GM13977 (cell line): ENCODE measurements around the gene MINDY4.

Source experiments
- DNase-seq: peaks from one replicate; pipeline ENCODE4 v3.0.0; 2012; ENCODE audit warnings: low spot score
- CTCF ChIP-seq: IDR thresholded peaks from 2 replicates; pipeline ENCODE4 v1.5.1; 2012; ENCODE audit warnings: mild to moderate bottlenecking, control low read depth; ENCODE audit not compliant: insufficient read depth; ENCODE audit errors: extremely low read depth, missing control alignments
- in situ Hi-C: fragments of 300-500 bp; cut with MboI; formaldehyde crosslinking; loops from one replicate; pipeline ENCODE4 v1.12.0; 2022; ENCODE audit warnings: low sequenced_read_pairs, low pct_unique_long_range_greater_than_20kb, mixed read lengths, inconsistent platforms; ENCODE audit not compliant: unreplicated experiment

The MINDY4 gene

GRCh38 chr7:30909431-30909830 lies 138.2 kb downstream of the MINDY4 start:
- in situ Hi-C loops, result no loop called here
- no peak for TF ChIP-seq CTCF
- no peak for DNase-seq

GRCh38 chr7:30910411-30911073 lies 139.3 kb downstream of the MINDY4 start:
- no peak for TF ChIP-seq CTCF
- in situ Hi-C loops, result no loop called here
- DNase-seq, result no peak

- DNase-seq, result no peak
- TF ChIP-seq CTCF, result no peak
- in situ Hi-C loops, result no loop called here
These were observed 139.9 kb downstream of the MINDY4 start for GRCh38 chr7:30911133-30911532.

- DNase-seq, result no peak
- in situ Hi-C loops, result no loop called here
- no peak for TF ChIP-seq CTCF
These were observed 140.3 kb downstream of the MINDY4 start, which contains the start of gene AQP1 for GRCh38 chr7:30911561-30911969. Gene AQP1, plus strand, starts transcription at chr7:30911853. Its CDS starts 57 bp downstream, at chr7:30911910.

- TF ChIP-seq CTCF, result no peak
- in situ Hi-C loops, result no loop called here
These were observed 141.0 kb downstream of the MINDY4 start for GRCh38 chr7:30912021-30912730.

GRCh38 chr7:30912731-30912985 lies 141.4 kb downstream of the MINDY4 start:
- TF ChIP-seq CTCF, result no peak
- in situ Hi-C loops, result no loop called here
- DNase-seq, result no peak

More at GRCh38 chr7:30912021-30912730, 141.0 kb downstream of the MINDY4 start:
- DNase-seq, result no peak
